MM.1S (cell line): ENCODE data around the gene SEMA4C.

Experiments
- DNase-seq: peaks from one replicate; pipeline ENCODE4 v3.0.0-alpha.2; 2015
- H2AFZ ChIP-seq: fragments of 300-600 bp; sonication (generic); 2 replicates; pipeline ENCODE4 v1.6.0; 2016; ENCODE audit warnings: antibody characterized with exemption, low read length
- H3F3A ChIP-seq: fragments of 300-600 bp; sonication (generic); 2 replicates; pipeline ENCODE4 v1.6.1; 2016; ENCODE audit warnings: mild to moderate bottlenecking, antibody characterized with exemption, low read length, moderate library complexity, mixed read lengths; ENCODE audit not compliant: insufficient read depth
- H3K27ac ChIP-seq: fragments of 300-600 bp; sonication (generic); 2 replicates; pipeline ENCODE4 v1.5.1; 2016; ENCODE audit warnings: mild to moderate bottlenecking, low read length
- H3K27me3 ChIP-seq: fragments of 300-600 bp; sonication (generic); replicated peaks from 2 replicates; pipeline ENCODE4 v1.6.0; 2016; ENCODE audit warnings: low read length; ENCODE audit not compliant: insufficient read depth
- H3K36me3 ChIP-seq: fragments of 300-600 bp; sonication (generic); replicated peaks from 2 replicates; pipeline ENCODE4 v1.6.1; 2016; ENCODE audit warnings: mild to moderate bottlenecking, low read length, mixed read lengths; ENCODE audit not compliant: insufficient read depth
- H3K4me1 ChIP-seq: fragments of 300-600 bp; sonication (generic); 2 replicates; pipeline ENCODE4 v1.6.1; 2016; ENCODE audit warnings: low read length, mixed read lengths
- H3K4me2 ChIP-seq: fragments of 300-600 bp; sonication (generic); 2 replicates; pipeline ENCODE4 v1.6.0; 2016; ENCODE audit warnings: low read depth, low read length
- H3K4me3 ChIP-seq: fragments of 300-600 bp; sonication (generic); 2 replicates; pipeline ENCODE4 v1.5.1; 2016; ENCODE audit warnings: low read length, mixed read lengths
- H3K79me2 ChIP-seq: fragments of 300-600 bp; sonication (generic); 2 replicates; pipeline ENCODE4 v1.6.1; 2016; ENCODE audit warnings: mixed run types, low read length, mixed read lengths
- H3K9ac ChIP-seq: fragments of 300-600 bp; sonication (generic); 2 replicates; pipeline ENCODE4 v1.6.1; 2016; ENCODE audit warnings: low read length, mixed read lengths
- H3K9me2 ChIP-seq: fragments of 300-600 bp; sonication (generic); replicated peaks from 2 replicates; pipeline ENCODE4 v1.6.1; 2016; ENCODE audit warnings: mild to moderate bottlenecking, low read length, mixed read lengths; ENCODE audit not compliant: insufficient read depth
- H3K9me3 ChIP-seq: fragments of 300-600 bp; sonication (generic); replicated peaks from 2 replicates; pipeline ENCODE4 v1.6.1; 2016; ENCODE audit warnings: mild to moderate bottlenecking, low read length, mixed read lengths; ENCODE audit not compliant: insufficient read depth
- H4K20me1 ChIP-seq: fragments of 300-600 bp; sonication (generic); 2 replicates; pipeline ENCODE4 v1.6.1; 2016; ENCODE audit warnings: mild to moderate bottlenecking, low read length, moderate library complexity, mixed read lengths; ENCODE audit not compliant: insufficient read depth
- EZH2 ChIP-seq: fragments of 300-600 bp; sonication (generic); optimal IDR thresholded peaks from 2 replicates; pipeline ENCODE3; 2017; ENCODE audit warnings: low read depth, mild to moderate bottlenecking, antibody characterized with exemption, low read length, mixed read lengths
- EZH2phosphoT487 ChIP-seq: fragments of 300-600 bp; sonication (generic); IDR thresholded peaks from 2 replicates; pipeline ENCODE4 v1.6.1; 2018; ENCODE audit warnings: antibody characterized with exemption, low read length
- TF ChIP-seq, protein P1 (sequence below): fragments of 300-600 bp; sonication (generic); IDR thresholded peaks from 2 replicates; pipeline ENCODE4 v1.5.1; 2016; ENCODE audit warnings: antibody characterized with exemption, low read length, mixed read lengths

The SEMA4C gene

DNA sequence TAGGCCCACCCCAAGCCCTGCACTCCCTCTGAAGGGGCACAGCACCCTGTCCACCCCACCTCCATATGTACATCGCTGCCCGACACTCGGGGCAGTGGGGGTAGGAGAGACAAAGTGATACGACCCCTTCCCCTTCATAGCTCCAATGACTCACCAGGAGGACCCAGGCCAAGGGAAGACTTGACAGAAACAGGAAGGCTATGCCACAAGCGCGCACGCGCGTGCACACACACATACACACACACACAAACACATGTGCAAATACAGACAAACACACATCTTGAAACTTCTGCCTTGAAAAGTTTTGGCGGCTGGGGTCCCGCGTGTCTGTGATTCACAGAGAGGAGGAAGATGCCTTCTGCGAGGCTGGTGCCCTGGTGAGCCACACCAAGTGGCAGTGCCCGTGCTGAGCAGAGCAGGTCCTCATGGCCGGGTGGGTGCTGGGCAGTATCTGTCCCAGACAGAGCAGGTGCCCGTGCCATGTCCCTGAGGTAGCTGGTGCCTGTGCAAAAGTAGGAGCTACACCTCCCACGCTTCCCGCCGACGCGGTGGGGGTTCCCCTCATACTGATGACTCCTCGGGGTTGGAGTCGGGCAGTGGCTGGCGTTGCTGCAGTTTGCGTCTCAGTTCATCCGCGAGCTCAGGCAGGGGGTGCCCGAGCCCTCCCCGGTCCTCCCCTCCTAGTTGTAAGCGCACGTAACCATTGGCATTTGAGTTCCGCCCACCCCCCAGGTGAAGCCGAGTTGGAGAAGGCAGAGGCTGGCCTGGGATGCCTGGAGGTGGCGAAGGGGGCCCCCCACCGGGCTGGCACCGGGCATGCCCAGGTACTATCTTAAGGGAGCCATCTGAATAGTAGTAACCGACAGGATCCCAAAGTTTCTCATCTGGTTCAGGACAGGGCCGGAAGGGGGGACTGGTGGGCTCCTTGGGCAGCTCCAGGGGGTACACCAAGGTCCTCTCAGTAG, 9.5 kb downstream of the SEMA4C start:
- TF ChIP-seq EZH2 (no peak), EZH2phosphoT487 (no peak)
- TF ChIP-seq, protein P1, sequence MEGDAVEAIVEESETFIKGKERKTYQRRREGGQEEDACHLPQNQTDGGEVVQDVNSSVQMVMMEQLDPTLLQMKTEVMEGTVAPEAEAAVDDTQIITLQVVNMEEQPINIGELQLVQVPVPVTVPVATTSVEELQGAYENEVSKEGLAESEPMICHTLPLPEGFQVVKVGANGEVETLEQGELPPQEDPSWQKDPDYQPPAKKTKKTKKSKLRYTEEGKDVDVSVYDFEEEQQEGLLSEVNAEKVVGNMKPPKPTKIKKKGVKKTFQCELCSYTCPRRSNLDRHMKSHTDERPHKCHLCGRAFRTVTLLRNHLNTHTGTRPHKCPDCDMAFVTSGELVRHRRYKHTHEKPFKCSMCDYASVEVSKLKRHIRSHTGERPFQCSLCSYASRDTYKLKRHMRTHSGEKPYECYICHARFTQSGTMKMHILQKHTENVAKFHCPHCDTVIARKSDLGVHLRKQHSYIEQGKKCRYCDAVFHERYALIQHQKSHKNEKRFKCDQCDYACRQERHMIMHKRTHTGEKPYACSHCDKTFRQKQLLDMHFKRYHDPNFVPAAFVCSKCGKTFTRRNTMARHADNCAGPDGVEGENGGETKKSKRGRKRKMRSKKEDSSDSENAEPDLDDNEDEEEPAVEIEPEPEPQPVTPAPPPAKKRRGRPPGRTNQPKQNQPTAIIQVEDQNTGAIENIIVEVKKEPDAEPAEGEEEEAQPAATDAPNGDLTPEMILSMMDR, result no peak
- Histone ChIP-seq H3K27me3 (no peaks in the 10 kb centered on the region), H3K79me2 (peaks cover 25% of the 10 kb centered on the region), H3K9me2 (no peaks in the 10 kb centered on the region), H3K4me2 (no peak overlapping the region), H3K9ac (no peak overlapping the region), H3K36me3 (0 out of 2 replicates have a peak, but pooled peaks cover 3% of the 10 kb centered on the region), H3K4me1 (peaks cover 10% of the 10 kb centered on the region; the same call in 1 of the 2 replicates), H3K4me3 (no peak overlapping the region), H2AFZ (no peak overlapping the region), H3F3A (peaks cover 10% of the 10 kb centered on the region; the same call in 1 of the 2 replicates), H3K9me3 (no peaks in the 10 kb centered on the region), H4K20me1 (no peaks in the 10 kb centered on the region), H3K27ac (no peak overlapping the region)
- DNase-seq, result no peak

DNA sequence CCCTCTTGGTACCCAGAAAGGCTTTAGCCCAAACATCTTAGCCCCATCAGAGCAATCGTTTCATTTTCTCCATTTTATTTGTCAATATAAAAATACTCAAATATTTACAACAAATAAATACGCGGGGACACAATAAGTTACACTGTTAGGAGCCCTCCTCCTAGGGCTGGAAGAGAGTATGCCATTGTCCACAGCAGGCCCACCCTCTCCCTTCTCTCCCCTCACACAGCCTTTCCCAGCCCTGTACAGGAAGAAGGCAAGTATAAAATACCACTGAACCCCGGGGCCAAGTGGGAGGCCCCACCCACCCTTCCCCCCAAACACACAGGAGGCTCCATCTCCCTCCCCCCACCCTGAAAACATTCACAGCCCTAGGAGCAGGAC, 10.2 kb downstream of the SEMA4C start:
- TF ChIP-seq EZH2 (no peak), EZH2phosphoT487 (no peak)
- TF ChIP-seq, protein P1, result no peak
- Histone ChIP-seq H3K9ac (no peak overlapping the region), H3F3A (peaks cover 10% of the 10 kb centered on the region; the same call in 1 of the 2 replicates), H3K9me2 (no peaks in the 10 kb centered on the region), H4K20me1 (no peaks in the 10 kb centered on the region), H3K36me3 (0 out of 2 replicates have a peak, but pooled peaks cover 3% of the 10 kb centered on the region), H2AFZ (no peak overlapping the region), H3K27ac (no peak overlapping the region), H3K79me2 (peaks cover 31% of the 10 kb centered on the region), H3K4me1 (peaks cover 10% of the 10 kb centered on the region; the same call in 1 of the 2 replicates), H3K27me3 (no peaks in the 10 kb centered on the region), H3K4me3 (no peak overlapping the region), H3K4me2 (no peak overlapping the region), H3K9me3 (no peaks in the 10 kb centered on the region)
- no peak for DNase-seq

DNA sequence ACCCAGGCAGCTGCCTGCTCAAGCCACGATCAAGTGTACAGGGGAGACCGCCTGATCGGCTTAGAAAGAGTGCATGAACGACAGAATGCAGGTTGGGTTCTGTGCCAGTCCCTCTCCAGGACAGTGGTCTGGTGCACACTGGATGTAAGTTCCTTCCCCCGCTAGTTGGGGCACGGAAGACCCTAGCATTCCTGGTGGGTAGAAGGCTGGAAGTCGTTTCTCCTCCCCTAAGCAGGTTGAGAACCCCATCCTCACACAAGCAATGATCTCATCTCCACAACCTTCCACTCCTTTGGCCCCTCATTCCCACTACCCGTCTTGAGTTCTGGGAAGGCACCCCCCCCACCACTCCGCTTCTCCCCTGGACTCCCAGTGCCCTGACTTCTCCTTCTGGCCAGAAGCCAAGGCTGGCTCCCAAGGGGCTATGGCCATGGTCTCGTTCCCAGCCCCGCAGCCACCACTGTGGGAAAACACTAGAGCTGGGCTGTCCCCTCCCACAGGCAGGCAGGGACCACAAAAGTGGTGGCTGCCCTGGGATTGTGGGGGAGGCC, 10.7 kb downstream of the SEMA4C start:
- Histone ChIP-seq H3K9me3 (no peaks in the 10 kb centered on the region), H2AFZ (no peak overlapping the region), H3K9me2 (no peaks in the 10 kb centered on the region), H4K20me1 (no peaks in the 10 kb centered on the region), H3K4me2 (0 out of 2 replicates have a peak overlapping the region, but pooled peaks have one; percentile 34), H3K4me1 (peaks cover 10% of the 10 kb centered on the region; the same call in 1 of the 2 replicates), H3K27me3 (no peaks in the 10 kb centered on the region), H3K27ac (no peak overlapping the region), H3K4me3 (no peak overlapping the region), H3K9ac (no peak overlapping the region), H3K36me3 (0 out of 2 replicates have a peak, but pooled peaks cover 3% of the 10 kb centered on the region), H3F3A (peaks cover 10% of the 10 kb centered on the region; the same call in 1 of the 2 replicates), H3K79me2 (peaks cover 36% of the 10 kb centered on the region)
- no peak for DNase-seq
- TF ChIP-seq EZH2, result no peak
- TF ChIP-seq EZH2phosphoT487, result no peak
